HepG2 (cell line): ENCODE measurements around the gene DPEP3. TPM values are rescaled to one million over a fixed set of nuclear protein-coding genes. Genes with fewer than 3 reads are reported as not detected.

Source experiments
- BATF2 ChIP-seq: sonication (generic); formaldehyde crosslinking; IDR thresholded peaks from 2 replicates; pipeline ENCODE4 v1.8.0; 2022; ENCODE audit warnings: mild to moderate bottlenecking, missing genetic modification reagents, moderate library complexity
- MATR3 ChIP-seq: sonication (generic); formaldehyde crosslinking; IDR thresholded peaks from 2 replicates; pipeline ENCODE4 v1.4.0; 2020; ENCODE audit warnings: missing genetic modification reagents
- MAX ChIP-seq: IDR thresholded peaks from 2 replicates; pipeline ENCODE4 v1.6.1; 2012; ENCODE audit warnings: inconsistent platforms
- PHF20 ChIP-seq: sonication (generic); formaldehyde crosslinking; IDR thresholded peaks from 2 replicates; pipeline ENCODE4 v1.5.0; 2020; ENCODE audit warnings: mild to moderate bottlenecking, missing genetic modification reagents
- PLRG1 ChIP-seq: fragments of 450-650 bp; conservative IDR thresholded peaks from 2 replicates; pipeline ENCODE4 v1.6.1; 2016
- SALL2 ChIP-seq: sonication (generic); formaldehyde crosslinking; IDR thresholded peaks from 2 replicates; pipeline ENCODE4 v1.8.1; 2023; ENCODE audit warnings: mild to moderate bottlenecking, missing genetic modification reagents, inconsistent platforms
- SOX6 ChIP-seq, 2 experiments: fragments of 450-650 bp in 1 of 2; sonication (generic) in 1 of 2; formaldehyde crosslinking in 1 of 2; IDR thresholded peaks; 2 replicates each; pipeline versions ENCODE4 v1.4.0 to v1.6.1; 2017 to 2020; ENCODE audit warnings: antibody characterized with exemption in 1 of 2, mild to moderate bottlenecking in 1 of 2, missing genetic modification reagents in 1 of 2
- TFAP4 ChIP-seq: sonication (generic); IDR thresholded peaks from 2 replicates; pipeline ENCODE4 v1.6.1; 2016; ENCODE audit warnings: low read depth, borderline replicate concordance
- ZBTB40 ChIP-seq, 2 experiments: fragments of 450-650 bp in 1 of 2; sonication (generic) in 1 of 2; formaldehyde crosslinking in 1 of 2; IDR thresholded peaks; 2 replicates each; pipeline versions ENCODE4 v1.6.1 to v1.8.0; 2016 to 2022; ENCODE audit warnings: antibody characterized with exemption in 1 of 2, mild to moderate bottlenecking in 1 of 2, missing genetic modification reagents in 1 of 2
- ZNF260 ChIP-seq: sonication (generic); formaldehyde crosslinking; IDR thresholded peaks from 2 replicates; pipeline ENCODE4 v1.4.0; 2020; ENCODE audit warnings: missing genetic modification reagents, low read depth, mild to moderate bottlenecking, borderline replicate concordance
- ZNF264 ChIP-seq: sonication (generic); formaldehyde crosslinking; IDR thresholded peaks from 2 replicates; pipeline ENCODE4 v1.4.0; 2020; ENCODE audit warnings: missing genetic modification reagents
- ZNF333 ChIP-seq: sonication (generic); formaldehyde crosslinking; IDR thresholded peaks from 2 replicates; pipeline ENCODE4 v1.4.0; 2020; ENCODE audit warnings: mild to moderate bottlenecking, missing genetic modification reagents, borderline replicate concordance
- ZNF335 ChIP-seq: sonication (generic); formaldehyde crosslinking; IDR thresholded peaks from 2 replicates; pipeline ENCODE4 v1.4.0; 2020; ENCODE audit warnings: missing genetic modification reagents
- ZNF75D ChIP-seq: sonication (generic); formaldehyde crosslinking; IDR thresholded peaks from 2 replicates; pipeline ENCODE4 v1.8.1; 2023; ENCODE audit warnings: missing genetic modification reagents, mild to moderate bottlenecking, borderline replicate concordance
- ZSCAN21 ChIP-seq: sonication (generic); formaldehyde crosslinking; IDR thresholded peaks from 2 replicates; pipeline ENCODE4 v1.8.0; 2022; ENCODE audit warnings: mild to moderate bottlenecking, missing genetic modification reagents, moderate library complexity, borderline replicate concordance
- polyA plus RNA-seq, 8 experiments: library from polyadenylated mRNA; depleted of rRNA in 3 of 8; stranded (reverse) in 7 of 8; unstranded in 1 of 8; fragments of >200 nt; fragmentation: Illumina TruSeq in 4 of 8; extraction: Trizol in 4 of 8; gene quantifications; 2 replicates each; pipeline versions ENCODE4 v1.2.1 to v1.2.3, GENCODE V29; 2011 to 2016; ENCODE audit warnings: low read depth in 4 of 8, missing spikeins in 1 of 8, mixed read lengths in 1 of 8; ENCODE audit not compliant: insufficient read depth in 1 of 8
- total RNA-seq, 5 experiments: library from RNA; depleted of rRNA; stranded (reverse); fragments of >200 nt; fragmentation: Illumina TruSeq; extraction: Trizol; gene quantifications; 2 replicates each; pipeline ENCODE4 v1.2.3, GENCODE V29; 2016; ENCODE audit warnings: low read depth in 1 of 5

DPEP3 gene
- total and polyA plus RNA-seq, 2 of the 13 experiments (the other 11 are each of a cell fraction or from before 2014, with no cell fraction given): not detected

GRCh38 chr16:67939507-67940445, 40.5 kb downstream of the DPEP3 start (continued):
- TF ChIP-seq SALL2 (CRISPR knock-in tag) (no peak), BATF2 (CRISPR knock-in tag) (peak; percentile 51; the same call in 1 of the 2 replicates), PLRG1 (no peak), MAX (no peak), ZNF335 (CRISPR knock-in tag) (0 out of 2 replicates have a peak, but pooled peaks have one; percentile 30), ZNF333 (CRISPR knock-in tag) (peak; percentile 57; the same call in 1 of the 2 replicates), ZNF260 (CRISPR knock-in tag) (0 out of 2 replicates have a peak, but pooled peaks have one; percentile 37), ZNF264 (CRISPR knock-in tag) (no peak), ZNF75D (CRISPR knock-in tag) (no peak), TFAP4 (no peak), SOX6 (IDR thresholded peaks at IDR 0.05) (no peak), SOX6 (CRISPR knock-in tag; IDR thresholded peaks at IDR 0.05) (0 out of 2 replicates have a peak, but pooled peaks have one; percentile 17), ZSCAN21 (CRISPR knock-in tag) (no peak), ZBTB40 (IDR thresholded peaks at IDR 0.05) (no peak), ZBTB40 (CRISPR knock-in tag; IDR thresholded peaks at IDR 0.05) (0 out of 2 replicates have a peak, but pooled peaks have one; percentile 50), MATR3 (CRISPR knock-in tag) (no peak), PHF20 (no peak)
